ENCODE data around the gene FSTL1.

GRCh38 chr3:120443626-120444123 is 7.1 kb downstream of the FSTL1 start:
- no peak for TF ChIP-seq CTCF (IDR thresholded peaks at IDR 0.05 in 2 of 3, conservative IDR thresholded peaks at IDR 0.05 in 1 of 3; ENCODE audit: borderline replicate concordance in 1 of 3, insufficient read depth in 1 of 3, low read depth in 2 of 3, low read length in 2 of 3)
- TF ChIP-seq CEBPB (IDR thresholded peaks at IDR 0.05; ENCODE audit: low read depth) = no peak
- no peak for TF ChIP-seq POLR2AphosphoS5 (IDR thresholded peaks at IDR 0.05; ENCODE audit: low read depth, low read length)
- no peak for TF ChIP-seq EZH2phosphoT487 (IDR thresholded peaks at IDR 0.05; ENCODE audit: borderline replicate concordance)
- TF ChIP-seq REST (IDR thresholded peaks at IDR 0.05; ENCODE audit: low read depth) = no peak
- TF ChIP-seq POLR2A (IDR thresholded peaks at IDR 0.05; ENCODE audit: borderline replicate concordance, extremely low read depth, insufficient read depth, insufficient read length) = no peak
- TF ChIP-seq MAX (IDR thresholded peaks at IDR 0.05) = no peak
- no peak for TF ChIP-seq CBX3 (IDR thresholded peaks at IDR 0.05; ENCODE audit: low read depth)

All from HCT116 (cell line).